Measurements from ENCODE around the gene MRNIP.
A peak's percentile ranks its signal among the peaks of the same experiment; 100 is the strongest.

The MRNIP gene

DNA sequence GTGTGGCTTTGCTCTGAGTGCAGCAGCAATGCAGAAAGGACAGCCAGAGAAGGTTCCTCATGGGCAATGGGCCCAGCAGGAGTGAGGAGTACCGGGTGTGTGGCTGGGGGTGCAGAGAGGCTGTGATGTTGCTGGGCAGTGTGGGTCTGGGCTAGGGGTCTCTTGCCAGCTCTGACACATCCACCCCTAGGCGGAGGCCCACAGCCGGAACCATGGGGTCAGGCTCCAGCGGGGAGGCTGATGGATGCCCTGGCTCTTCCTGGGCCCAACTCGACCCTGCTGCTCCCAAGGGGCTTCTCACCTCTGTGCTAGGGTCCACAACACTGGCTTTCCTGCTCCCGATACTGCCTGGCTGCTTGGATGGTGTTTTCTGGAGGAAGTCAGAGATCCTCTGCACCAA, 29.2 kb upstream of the MRNIP start:
- no peak for DNase-seq (ENCODE audit: low spot score)

DNA sequence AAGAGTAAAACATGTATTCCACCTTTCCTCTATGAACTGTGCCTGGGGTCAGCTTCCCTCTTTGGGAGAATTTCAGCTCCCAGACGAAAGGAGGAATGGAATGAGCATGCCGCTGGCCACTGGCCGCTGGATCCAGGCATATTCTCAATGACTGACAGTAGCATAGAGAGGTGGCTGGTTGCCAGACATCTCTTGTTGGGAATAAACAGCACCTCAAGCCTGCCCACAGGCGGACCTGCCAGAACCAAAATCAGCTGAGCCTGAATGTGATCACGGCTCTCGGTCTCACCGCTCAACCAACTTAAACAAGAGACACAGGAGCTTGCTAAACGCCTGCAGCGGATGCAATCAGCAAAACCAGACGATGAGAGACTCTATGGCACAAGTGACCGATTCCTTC, 28.5 kb upstream of the MRNIP start:
- no peak for DNase-seq (ENCODE audit: low spot score)

DNA sequence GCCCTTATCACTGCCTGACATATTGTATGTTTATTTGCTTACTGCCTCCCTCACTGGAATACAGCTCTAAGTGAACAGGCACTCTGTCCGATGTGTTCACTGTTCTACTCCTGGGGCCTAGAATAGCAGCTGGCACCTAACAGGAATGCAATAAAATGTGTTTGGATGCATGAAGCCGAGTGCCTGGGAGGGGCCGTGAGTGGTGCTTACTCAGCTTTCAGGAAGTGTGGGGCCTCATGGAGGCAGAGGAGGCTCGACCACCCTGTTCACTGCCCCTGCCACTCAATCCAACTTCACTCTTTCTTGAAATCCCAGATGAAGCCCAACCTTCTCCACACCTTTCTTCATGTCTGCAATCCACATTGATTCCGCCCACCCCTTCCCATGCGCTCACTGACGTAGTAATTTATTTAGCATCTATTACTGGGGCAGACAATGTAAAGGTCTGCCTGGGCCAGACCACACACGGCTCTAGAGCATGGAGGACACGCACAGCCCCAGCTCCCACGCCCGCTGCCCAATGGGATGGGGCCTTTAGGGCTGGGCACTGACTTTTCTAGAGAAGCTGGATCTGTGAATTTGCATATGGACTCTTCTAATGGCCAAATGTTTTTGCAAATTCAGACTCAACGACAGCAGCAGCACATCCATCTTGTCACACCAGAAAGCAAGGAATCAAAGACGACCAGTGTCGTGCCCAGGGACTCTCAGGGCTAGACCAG, 27.7 kb upstream of the MRNIP start:
- DNase-seq (ENCODE audit: low spot score) = no peak

DNA sequence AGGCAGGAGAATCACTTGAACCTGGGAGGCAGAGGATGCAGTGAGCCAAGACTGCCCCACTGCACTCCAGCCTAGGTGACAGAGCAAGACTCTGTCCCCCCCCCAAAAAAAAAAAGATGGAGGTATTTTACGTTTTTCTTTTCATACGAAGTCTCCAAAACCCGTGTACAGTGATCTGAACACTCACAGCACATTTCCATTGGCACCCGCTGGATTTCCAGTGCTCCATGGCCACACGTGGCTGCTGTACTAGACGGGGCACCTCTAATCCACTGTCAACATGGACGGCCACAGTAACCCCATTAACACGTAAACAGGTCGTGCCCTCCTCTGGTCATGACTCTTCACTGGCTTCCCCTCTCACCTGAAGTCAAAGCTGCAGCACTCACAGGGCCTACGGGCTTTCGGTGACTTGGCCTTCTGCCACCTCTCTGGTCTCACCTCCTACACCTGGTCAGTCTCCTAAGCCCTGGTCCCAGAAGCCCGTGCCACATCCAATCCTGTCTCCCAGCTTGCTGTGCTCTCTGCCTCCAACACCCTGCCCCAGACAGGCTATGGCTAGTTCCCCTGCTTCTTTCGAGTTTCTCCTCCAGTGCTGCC, 27.0 kb upstream of the MRNIP start:
- no peak for DNase-seq (ENCODE audit: low spot score)

DNA sequence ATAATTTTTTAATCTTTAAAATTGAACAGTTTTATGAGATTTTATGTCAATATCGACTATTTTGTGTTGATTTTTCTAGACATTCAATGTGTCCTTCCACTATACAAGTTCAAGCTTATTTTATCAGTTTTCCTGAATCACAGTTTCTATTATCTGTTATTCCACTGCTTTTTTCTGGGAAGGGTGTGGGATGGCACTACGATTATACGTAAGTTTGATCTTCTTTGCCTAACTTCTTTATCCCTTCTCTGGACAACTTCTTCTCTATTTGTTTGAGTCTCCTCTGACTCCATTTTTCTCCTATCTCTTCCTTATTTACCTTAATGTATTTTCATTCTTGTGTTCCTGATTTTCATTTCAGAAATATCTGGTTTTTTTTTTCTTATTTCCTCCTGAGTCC, 24.5 kb upstream of the MRNIP start:
- DNase-seq (ENCODE audit: low spot score) = no peak

DNA sequence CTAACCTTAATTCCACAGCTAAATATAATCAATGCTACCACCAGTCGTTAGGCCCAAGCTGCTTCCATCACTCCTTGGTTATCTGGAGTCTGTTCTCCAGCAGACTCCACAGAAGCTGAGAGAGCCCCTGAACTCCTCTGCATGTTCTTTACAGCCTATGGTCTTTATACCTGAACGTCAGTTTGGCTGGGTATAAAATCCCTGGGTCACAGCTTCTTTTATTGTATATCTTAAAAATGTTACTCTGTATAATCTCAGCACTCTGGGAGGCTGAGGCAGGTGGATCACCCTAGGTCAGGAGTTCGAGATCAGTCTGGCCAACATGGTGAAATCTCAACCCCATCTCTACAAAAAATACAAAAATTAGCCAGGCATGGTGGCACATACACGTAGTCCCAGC, 23.7 kb upstream of the MRNIP start:
- no peak for DNase-seq (ENCODE audit: low spot score)

DNA sequence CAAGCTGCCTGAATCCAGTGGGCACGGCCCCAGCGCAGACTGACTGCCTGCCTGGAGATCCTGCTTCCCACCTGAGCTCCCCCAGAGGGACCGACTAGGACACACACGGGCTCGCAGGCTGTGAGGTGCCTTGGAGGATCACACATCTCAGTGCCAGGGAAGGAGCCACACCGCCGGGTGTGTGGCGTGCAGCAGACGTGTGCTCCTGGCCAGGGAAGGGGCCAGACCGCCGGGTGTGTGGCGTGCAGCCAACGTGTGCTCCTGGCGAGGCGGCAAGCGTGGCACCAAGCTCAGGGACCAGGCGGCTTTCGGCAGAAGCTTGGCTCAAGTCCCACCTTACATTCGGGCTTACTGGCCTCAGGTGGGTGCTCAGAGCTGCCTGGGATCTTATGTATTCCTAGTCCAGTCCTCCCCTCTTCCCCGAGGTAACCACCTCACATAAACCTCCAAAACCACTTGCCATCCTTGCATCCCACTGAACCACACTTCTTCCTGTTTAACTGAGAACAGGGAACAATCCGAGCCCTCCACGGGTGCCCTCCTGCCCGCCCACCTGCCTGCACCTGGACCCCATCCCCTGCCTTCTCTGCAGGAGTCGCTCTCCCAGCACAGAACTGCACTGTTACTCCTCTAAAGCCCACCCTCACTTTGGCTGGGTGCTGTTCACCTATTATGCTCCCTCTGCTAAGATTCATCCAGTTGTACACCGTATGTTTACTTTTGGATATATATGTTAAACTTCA, 22.4 kb upstream of the MRNIP start:
- DNase-seq (ENCODE audit: low spot score) = no peak

DNA sequence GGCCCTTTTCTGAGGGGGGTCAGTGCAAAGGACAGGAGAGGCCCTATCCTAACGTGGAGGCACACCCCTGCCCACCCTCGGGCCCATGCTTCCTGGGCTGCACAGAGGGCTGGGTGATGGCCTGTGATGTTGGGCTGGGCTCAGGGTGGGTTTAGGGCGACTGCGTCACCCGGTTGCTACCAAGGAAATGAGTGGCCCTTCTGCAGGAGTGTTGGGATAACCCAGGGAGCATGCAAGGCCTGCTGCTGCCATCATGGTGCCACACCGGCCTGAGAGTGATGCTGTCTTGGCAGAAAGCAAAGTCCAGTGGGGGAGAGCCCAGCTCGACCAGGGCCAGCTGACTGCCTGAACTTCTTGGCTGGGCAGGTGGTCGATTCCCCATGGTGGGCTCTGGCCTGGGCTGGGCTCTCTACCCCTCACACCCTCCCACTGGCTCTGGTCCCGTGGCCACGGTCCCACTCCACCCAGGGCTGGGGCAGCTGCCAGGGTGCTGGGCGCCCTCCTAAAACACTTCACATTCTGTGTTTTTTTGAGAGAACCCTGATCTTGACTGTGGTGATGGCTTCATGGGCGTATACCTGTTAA, 21.5 kb upstream of the MRNIP start:
- no peak for DNase-seq (ENCODE audit: low spot score)

DNA sequence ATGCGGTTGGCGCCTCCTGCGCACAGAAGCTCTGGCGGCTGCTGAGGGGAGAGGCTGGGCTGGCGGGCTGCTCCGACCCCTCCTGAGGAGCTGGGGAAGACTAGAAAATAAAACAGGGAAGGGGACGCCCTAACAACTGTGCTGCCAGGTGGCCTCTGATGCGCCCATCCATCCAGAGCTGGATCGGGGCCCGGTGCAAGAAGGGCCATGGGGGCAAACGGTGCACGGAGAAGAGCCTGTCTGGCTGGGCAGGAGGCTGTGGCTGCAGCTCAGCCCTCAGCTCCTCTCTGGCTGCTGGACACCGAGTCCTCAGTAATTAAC, 21.0 kb upstream of the MRNIP start:
- DNase-seq (ENCODE audit: low spot score) = no peak

DNA sequence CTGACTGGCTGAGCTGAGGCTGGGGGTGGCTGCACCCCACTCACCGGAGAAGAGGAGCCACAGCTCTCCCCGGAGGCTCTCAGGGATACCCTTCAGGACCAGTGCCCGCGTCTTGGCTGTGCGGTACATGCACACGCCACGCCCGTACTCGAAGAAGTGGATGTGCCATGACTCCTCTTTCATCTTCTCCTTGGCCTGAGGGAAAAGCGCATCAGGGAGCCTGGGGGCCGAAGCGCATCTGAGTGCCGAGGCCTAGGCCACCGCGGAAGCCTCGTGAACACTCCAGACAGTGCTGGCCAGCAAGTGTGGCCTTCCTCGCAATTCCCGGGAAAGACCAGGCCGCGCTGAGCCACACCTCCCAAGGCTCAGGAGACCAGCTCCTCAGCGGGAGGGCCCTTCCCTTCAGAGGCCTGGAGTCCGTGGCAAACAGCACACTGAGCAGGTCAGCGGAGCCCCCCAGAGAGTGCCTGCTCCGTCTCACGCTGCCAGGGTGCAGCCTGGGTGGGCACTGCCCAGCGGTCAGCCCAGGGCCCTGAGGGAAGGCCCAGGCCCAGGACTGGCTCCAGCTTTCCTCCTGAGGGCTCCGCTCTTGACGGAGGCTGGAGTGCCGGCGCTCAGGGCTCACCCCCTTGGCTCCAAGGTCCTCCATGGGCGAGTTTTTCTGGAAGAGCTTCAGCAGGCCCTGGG, 20.5 kb upstream of the MRNIP start:
- no peak for DNase-seq (ENCODE audit: low spot score)

DNA sequence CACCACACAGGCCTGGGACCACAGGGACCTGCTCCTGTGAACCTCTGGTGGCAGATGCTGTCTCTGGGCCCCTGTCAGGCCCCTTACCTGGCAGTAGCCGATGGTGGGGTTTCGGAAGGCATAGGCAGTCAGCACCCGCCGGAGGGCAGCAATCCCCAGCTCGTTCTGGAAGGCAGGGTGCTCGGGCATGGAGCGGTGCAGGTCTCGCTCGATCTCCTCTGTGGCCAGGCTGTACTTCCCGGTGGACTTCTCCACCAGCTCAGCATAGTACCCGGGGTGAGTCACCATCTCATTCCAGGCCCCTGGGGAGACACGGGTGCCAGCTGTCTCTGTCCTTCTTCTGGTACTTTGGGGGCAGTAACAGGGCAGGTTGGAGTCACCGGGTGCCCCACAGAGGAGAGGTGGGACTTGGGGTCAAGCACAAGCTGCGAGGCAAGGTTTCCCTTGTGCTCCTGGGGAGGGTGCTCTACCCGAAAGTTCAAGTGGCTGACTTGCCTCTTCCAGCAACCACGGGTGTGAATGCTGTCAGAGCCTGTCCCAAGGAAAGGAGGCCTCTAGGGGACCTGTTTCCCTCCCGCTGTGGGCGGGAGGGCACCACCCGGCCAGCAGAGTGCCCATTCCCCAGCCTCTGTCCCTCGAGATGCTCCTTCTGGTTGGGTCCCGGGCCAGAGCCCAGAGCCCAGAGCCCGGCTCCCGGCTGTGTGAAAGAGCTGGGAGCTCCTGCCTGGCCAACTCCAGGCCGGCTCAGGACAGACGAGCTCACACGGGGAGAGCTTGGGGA, 19.8 kb upstream of the MRNIP start:
- DNase-seq (ENCODE audit: low spot score) = no peak

DNA sequence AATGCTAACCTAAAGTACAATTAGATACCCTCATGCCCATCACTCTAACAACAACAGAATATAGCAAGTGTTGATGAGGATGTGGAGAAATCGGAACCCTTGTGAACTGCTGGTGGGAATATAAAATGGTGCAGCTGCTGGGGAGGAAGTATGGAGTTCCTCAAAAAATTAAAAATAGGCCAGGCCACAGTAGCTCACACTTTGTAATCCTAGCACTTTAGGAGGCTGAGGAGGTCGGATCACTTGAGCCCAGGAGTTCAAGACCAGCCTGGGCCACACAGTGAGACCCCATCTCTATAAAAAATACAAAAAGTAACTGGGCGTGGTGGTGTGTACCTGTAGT, 18.0 kb upstream of the MRNIP start:
- DNase-seq (ENCODE audit: low spot score) = no peak

DNA sequence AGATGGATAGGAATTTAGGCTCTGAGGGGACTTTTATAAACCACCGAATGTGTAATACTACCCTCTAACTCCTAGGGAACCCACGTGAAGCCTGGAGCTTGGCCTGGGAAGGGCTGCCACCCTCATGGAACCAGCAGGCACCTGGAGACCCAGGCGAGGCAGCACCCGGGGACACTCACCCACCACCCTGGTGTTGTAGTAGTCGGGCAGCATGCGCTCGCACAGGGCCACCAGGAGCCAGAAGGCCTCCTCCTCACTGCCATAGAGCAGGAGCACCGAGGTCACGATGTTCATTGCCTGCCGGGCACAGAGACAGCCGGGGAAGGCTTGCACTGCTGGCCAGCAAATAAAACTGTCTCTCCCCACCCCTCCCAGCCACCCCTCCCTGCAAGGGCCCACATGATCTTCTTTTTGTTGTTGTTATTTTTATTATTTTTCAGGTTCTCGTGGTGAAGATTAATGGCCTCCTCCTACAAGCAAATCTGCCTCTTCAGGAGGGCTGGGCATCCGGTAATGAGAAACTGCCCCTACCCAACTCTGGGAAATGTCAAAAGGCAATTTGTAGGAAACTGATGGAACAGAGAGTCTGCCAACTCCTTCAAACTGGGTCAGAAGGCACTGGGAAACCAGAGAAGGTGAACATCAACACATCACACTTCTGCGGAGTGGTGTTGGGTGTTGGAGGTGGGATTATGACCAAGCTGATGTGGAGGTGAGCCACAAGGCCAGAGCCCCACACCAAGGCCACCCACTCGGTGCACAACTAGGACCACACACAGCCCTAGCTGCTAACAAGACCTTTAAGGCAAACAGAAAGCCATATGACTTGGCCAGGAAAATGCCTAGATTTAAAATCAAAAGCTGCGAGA, 17.4 kb upstream of the MRNIP start:
- DNase-seq (ENCODE audit: low spot score) = no peak

DNA sequence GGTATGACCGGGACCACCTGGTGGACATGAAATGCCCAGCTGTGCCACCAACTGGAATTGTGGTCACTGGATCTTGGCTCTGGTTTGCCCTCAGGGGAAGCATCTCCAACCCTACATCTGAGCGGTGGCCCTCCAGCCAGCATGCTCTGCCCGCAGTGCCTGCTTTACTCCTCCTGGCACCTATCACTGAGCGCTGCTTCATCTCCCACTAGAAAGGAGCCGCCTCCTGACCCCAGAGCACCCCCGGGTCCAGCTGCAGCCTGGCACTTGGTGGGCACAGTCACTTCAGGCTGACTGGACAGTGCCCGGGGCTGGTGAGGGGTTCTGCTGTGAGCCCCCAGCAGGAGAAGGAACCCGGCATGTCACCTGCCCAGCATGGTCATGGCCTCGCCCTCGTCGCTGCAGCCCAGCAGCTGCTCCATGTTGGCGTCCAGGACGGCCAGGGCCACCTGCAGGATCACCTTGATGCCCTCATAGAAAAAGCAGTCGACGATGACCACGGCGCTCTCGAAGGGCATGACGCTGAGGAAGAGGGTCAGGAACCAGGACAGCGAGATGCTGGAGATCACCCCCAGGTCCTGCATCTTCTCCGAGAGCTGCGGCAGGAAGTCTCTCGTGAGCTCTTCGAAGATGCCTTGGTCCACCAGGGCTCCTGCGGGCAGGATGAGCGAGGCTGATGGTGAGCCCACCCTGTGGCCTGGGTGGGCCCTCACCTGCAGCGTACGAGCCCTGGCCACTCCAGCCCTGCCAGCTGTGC, 16.1 kb upstream of the MRNIP start:
- DNase-seq (ENCODE audit: low spot score) = no peak

DNA sequence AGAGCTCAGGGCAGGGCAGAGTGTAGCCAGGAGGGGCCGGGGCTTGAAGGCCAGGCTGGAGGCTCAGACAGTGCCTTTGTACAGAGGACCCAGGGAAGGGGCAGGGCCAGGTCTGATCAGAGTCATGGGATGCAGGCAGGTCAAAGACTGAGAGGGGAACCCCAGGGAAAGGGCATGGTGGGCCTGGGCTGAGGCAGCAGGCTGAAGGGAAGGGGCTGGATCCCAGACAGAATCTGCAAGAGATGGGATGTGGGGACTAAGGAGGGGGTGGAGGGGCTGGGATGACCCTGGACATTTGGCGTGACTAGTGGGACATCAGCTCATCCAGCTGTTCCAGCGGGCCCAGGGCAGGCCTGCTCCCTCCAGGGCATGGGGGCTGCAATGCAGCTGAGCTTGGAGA, 15.5 kb upstream of the MRNIP start:
- DNase-seq (ENCODE audit: low spot score) = no peak

DNA sequence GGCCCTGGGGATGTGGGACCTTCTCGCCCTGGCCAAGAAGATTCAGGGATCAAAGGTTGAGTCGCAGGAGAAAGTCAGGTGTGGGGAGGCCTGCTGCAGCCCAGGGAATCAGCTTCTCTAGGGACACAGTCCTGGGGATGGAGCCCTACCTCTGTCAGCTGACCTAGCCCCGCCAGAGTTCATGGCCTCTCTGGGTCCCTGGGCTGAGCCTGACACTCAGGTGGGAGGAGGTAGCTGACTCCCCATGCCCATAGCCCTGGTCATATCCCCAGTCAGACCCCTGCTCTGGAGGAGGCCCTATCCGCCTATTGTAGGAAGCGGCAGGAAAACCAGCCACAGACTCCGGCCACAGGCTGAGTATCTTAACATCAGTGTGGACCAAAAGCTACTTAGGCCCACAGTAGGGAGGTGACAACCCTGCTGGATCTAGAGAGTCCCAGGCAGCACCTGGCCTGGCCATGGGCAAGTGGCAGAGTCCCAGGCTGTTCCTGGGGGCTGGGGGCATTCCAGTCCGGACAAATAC, 15.0 kb upstream of the MRNIP start:
- DNase-seq (ENCODE audit: low spot score) = peak; percentile 55

DNA sequence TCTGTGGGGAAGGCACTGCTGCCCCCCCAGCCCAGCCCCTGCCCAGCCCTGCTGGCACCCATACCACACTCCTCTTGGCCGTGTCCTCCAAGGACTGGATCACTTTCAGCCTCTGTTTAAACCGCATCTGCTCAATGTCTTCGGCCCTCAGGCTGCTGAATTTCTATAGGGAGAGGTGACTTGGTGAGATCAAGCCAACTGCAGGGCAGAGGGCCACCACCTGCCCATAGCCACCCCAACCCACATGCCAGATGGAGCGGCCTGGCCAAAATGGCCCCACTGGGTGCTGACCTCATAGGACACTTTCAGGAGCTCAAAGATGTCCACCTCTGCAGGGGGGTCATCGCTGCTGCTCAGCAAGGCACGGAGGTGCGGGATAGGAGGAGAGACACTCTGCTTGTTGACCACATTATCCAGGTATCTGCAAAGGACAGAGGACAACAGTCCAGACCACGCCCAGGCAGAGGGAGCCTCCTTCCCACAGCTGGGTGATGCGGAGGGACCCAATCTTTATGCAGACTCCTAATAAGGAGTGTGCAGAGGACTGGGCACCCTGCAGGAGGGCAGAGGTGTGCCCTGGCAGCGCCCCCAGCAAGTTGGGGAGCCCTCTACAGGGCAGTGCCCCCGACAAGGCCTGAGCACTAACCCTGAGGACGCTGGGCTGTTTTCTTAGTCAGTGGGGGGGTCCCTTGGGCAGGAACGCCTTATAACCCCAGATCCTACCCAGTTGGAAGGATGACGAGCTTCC, 14.4 kb upstream of the MRNIP start:
- peak; percentile 57 for DNase-seq (ENCODE audit: low spot score)

DNA sequence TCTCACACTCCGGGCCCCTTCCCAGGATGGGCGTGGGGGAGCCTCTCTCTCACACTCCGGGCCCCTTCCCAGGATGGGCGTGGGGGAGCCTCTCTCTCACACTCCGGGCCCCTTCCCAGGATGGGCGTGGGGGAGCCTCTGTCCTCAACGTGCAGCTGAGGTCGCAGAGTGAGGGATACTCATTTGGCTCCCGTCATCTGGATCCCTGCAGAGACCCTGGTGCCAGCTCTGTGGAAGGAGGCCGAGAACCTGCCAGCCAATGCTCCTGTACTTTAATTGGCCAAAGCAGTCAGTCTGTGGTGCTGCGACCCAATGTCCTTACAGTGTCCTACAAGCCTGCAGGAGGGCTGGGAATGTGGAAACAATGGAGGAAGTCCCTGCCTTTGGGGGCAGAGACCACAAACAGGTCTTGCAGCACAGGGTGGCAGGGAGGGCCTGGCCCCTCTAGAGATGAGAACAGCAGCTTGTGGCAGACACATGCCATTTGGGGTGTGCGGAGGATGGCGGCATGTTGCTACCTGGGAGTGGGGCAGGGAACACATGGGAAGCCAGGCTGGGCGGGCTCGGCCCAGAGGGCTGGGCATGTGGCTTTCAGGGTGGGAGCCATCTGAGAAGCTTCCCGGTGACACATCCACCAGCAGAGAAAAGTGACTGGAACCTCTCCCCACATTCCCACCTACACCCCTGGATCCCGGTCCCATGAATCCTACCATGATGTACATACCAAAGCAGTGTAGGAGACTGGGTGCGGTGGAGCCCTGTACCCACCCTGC, 13.6 kb upstream of the MRNIP start:
- DNase-seq (ENCODE audit: low spot score) = peak; percentile 58

Measured in left forelimb (tissue), 1 donor.